Measurements from ENCODE around the gene EBI3.

DNA sequence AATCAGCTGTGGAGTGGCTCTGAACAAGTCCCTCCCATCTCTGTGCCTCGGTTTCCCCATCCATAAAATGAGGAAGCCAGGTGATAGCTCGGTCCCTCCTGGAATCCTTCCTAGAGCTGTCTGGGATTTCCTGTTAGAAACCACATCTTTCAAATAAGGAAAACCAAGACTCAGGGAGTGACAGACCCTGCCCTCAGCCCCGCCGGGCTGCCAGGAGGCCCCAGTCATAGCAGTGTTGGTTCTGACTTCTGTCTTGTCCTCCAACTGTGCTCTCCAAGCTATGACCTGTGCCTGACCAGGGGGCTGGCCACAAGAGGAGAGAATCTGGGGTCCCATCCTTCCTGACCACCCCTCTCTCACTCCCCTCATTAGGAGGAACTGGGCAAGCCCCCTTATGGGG is 48.7 kb downstream of the EBI3 start:
- no peak for TF ChIP-seq CTCF (IDR thresholded peaks at IDR 0.05)
- TF ChIP-seq POLR2A (IDR thresholded peaks at IDR 0.05), result no peak

All from vagina (tissue), 2 donors.